SKM-1 treated with dmso at 0.1 percent for 144 hours (cell line): ENCODE measurements around the gene IGF1R.

Experiments
- DNase-seq: peaks from one replicate; lab custom pipeline; 2025; ENCODE audit not compliant: unreplicated experiment; lab: John Stamatoyannopoulos, UW

The IGF1R gene

DNA sequence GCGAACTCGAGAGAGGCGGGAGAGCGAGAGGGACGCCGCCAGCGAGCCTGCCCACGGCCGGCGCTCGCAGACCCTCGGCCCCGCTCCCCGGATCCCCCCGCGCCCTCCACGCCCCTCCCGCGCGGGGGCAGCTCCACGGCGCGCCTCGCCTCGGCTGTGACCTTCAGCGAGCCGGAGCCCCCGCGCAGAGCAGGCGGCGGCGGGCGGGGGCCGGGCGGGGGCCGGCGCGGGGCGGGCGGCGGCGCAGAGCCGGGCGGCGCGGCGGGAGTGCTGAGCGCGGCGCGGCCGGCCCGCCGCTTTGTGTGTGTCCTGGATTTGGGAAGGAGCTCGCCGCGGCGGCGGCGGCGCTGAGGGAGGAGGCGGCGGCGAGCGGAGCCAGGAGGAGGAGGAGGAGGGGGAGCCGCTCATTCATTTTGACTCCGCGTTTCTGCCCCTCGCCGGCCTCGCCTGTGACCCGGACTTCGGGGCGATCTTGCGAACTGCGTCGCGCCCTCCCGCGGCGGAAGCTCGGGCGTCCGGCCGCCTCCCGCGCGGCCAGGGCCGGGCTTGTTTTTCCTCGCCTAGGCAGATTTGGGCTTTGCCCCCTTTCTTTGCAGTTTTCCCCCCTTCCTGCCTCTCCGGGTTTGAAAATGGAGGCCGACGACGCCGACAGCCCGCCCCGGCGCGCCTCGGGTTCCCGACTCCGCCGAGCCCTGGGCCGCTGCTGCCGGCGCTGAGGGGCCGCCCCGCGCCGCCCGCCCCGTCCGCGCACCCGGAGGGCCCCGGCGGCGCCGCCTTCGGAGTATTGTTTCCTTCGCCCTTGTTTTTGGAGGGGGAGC is 524 bp downstream of the IGF1R start:
- peak; percentile 44 for DNase-seq

DNA sequence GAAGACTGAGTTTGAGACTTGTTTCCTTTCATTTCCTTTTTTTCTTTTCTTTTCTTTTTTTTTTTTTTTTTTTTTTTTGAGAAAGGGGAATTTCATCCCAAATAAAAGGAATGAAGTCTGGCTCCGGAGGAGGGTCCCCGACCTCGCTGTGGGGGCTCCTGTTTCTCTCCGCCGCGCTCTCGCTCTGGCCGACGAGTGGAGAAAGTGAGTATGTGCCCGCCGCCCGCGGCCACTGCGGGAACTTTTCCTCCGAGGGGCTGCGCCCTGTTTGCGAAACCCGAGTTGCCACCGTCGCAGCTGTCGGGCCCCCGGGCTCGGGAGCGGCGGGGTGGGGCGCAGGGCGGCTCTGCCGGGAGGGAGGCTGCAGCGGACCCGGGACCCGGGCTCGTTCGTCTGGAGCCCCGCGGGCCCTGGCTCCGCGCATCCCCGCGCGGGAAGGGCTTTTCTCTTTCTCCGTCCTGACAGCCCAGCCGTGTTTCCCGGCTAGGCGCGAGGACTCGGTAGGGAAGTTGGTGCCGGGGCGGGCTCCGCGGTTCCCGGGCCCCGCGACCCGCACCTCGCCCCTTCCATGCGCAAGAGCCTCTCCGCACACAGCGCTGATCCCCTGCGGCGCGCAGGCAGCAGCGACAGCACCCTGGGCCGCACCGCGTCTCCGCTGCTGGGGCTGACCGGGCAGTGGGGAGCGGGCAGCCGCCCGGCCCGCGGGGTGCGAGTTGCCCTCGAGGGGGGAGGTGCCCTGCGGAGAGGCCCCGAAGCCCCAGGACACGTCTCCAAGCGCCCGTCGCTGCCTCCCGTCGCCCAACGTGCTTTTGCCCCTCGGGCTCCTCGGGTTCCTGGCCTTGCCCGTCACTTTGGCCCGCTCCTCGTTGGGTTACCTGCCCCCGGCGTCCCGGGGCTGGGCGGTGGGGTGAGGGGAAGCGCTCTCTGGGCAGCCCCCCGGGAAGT is 1.4 kb downstream of the IGF1R start:
- DNase-seq: peak; percentile 21

DNA sequence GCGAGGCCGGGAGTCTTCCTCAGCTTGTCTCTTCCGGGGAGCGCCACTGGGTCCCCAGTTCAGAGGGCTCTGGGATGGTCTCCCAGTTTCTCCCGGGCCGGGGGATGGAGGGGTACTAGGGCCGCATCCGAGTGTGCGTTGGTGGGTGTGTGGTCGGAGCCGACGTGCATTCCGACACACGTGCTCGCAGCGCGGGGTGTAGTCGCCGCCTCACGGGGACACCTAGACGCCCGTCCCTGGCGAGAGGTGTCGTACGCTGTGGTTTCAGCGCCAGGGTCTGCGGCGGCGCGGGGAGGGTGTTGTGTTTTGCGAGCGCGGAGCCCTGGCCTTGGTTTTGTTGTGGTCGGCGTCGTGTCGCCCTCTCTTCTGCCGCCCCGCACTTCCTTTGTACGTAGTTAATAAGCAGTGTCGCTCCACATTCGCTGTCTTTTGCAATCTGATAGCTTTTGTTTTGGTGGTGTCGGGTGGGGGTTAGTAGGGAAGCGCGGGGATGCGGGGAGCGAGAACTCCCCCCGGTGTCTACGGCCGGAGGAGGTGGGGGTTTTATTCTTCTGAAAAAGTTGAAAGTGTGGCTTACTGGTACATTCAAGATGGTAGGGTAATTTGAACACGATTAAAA is 2.2 kb downstream of the IGF1R start:
- no peak for DNase-seq

DNA sequence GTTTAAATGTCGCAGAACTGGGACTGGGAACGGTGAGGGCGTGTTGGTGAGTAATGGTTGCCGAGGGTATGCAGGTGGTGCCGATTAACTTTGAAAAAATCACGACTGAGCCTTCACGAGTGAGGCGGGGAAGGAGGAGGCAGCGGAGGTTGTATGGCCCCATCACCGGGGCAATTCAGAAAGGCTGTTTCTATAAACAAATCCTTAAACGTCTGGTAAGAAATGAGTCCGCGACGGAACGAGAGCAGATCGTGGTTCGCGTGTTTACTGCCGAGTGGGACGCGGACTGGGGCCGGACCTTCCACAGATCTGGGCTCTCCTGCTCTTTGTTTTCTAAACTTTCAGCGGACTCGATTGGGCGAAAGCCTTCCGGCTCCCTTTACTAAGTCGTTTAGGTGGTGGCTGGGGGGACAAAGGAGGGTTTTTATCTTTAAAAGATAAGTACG is 2.7 kb downstream of the IGF1R start:
- no peak for DNase-seq

DNA sequence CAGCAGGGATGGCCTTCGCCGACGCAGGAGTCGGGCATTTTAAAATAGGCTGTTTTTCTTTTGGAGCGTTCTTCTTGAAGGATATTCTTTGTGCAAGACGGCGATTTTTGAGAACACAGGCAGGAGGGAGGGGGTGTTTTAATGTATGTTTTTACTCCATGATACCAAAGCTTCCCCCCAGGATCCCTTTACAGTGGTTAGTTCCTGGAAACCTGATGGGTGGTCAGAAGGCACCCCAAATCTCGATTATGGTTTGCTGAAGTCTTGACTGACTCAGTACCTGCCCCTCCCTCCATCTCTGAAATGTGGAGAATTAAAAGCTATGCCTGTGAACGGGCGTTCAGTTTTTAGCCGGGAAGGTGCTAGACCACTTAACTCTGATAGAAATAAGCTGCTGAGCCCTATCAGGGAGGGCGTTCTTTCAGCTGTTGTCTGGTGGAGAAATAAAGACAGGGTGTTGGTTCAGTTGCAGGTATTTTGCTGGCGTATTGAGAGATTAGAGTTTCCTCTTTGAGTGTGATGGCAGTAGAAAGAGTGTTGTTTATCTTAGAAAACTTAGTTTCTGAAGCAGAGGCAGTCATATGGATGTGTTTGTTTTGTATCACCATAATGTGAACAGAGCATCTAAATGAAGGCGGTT is 3.4 kb downstream of the IGF1R start:
- DNase-seq: no peak

DNA sequence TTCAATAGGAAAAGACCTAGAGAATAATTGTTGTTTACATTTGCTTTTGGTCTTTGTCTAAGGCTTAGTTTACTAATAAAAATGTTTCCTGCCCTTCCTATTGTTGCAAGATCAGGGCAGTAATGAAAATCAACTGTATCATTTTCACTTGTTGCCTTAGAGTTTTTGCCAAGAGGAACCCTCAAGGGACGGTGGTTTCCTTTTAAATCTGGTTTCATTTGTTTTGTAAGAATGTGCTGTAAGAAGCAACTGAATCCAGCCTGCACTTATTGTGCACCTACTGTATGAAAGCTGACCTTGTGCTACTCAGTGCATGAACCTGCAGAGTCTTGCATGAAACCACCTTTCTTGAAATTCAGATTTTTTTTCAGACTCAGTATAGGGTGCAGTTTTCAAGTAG is 5.3 kb downstream of the IGF1R start:
- peak; percentile 21 for DNase-seq

DNA sequence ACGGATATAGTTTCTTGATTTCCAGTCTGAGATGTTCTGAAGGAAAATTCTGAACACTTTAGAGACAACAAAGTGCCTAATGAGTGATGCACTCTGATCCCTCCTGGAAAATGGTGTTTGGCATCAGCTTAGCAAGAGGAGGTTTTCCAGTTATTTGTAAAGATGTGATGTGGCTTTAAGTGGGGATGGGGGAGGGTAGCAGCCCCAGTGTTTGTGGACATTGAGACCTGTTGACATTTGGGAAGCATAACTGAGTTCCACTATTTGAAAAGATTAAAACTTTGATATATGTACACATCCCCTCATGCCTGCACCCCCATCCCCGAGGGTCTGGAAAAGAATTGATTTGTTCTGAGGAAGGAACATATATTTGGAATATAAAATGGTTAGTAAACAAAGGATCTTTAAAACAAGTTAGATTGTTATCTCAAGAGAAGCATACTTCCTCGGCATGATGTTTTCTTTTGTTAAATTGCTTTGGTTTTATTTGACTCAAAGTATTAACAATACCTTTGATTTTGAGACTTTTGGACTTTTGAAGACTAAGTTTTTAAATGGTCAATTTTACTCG is 6.5 kb downstream of the IGF1R start:
- no peak for DNase-seq

DNA sequence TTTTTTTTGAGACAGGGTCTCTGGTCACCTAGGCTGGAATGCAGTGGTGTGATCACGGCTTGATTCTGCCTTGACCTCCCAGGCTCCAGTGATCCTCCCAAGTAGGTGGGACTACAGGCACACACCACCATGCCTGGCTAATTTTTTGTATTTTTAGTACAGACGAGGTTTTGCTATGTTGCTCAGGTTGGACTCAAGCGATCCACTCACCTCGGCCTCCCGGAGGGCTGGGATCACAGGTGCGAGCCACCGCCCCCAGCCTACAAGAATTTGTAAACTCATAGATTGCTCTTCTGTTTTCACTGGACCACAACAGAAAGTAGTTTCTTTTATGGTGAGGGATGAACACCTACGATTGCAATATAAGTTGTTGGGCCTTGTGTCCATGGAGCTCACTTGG is 7.4 kb downstream of the IGF1R start:
- no peak for DNase-seq

DNA sequence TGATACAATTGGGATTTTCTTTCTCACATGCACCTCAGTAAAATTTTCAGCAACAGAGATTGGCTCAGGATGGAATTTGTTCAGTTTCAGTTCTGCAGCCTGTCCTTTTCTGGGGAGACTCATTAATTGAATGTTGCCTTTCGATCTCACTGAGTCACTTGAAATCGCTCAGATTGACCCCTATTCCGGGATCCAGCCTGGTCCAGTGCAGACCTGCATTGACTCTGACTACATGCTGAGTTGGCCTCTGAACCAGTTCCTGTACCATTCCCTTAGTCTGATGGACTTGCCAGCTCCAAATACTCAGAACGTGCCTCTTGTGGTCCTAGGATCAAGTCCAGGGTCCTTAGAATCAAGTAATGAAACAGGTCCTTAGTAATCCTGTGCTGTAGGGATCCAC is 9.4 kb downstream of the IGF1R start:
- DNase-seq: no peak

DNA sequence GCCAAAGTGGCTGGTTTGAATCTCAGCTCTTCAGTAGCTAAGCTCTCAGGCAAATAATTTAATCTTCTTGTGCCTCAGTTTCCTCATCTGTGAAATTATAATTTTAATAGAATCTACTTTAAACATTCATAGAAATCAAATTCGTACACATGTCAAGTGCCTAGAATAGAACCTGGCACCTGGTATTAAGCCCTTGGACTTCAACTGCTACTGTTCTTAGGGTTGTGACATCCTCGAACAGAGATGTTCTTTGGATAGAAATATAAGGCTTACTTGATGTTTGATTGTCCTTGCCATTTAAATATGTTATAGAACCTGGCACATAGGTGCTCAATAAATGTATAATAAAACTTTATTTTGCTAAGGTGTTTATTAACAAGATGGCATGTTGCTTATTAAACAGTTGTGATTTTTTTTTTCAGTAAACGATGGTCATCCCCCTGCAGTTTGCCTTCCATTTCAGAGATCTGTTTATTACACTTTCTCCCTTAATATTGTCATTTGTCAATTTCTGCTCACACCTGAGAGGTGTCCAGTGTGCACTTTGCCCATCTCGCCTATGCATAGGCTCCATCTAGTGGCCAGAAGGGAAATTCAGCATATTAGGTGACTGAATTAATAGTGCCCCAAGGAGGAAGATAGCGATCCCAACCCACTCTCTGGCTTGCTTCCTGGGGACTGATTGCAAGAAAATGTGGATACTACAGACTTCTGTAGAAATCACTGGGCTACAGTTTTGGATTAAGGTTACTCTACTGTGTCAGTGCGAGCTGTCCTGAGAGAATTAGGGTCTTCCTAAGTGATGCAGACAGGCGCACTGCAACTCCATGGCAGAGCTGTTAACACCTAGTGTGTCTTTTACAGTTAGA is 10.7 kb downstream of the IGF1R start:
- peak; percentile 57 for DNase-seq

DNA sequence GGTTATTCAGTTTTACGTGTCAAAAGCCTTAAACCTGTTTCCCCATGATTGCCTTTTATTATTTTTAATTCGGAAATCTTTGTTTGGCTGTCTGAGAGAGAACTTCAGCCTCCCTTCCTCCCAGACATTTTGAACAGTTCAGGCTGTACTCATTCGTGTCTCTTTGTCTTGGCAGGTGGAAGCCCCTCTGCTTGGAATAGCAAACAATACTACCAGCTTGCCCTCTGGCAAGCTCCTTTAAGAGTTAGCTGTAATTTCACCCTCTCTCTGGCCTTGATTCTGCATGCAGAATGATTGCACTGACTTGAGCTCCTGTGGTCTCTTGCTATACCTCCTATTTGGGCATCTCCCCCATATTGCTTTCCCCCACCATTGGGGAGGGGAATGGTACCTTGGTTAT is 11.7 kb downstream of the IGF1R start:
- no peak for DNase-seq

DNA sequence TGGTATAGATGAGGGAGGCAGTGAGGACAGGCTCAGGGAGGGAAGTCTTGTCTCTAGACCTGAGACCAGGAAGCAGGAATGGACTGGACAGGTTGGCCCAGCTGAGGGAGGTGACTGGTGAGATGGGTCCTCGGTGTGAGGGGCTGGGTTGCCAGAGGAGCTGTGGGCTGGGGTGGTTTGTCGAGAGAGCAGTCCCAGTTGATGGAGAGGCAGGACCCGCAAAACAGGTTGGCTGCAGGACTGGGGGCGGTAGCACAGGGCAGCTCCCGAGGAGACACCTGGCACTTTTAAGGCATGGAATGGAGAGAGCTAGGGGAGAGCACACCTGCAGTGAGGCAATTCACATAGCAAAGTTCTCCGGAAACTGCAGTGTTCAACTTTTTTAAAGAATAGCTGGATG is 14.7 kb downstream of the IGF1R start:
- DNase-seq: no peak

DNA sequence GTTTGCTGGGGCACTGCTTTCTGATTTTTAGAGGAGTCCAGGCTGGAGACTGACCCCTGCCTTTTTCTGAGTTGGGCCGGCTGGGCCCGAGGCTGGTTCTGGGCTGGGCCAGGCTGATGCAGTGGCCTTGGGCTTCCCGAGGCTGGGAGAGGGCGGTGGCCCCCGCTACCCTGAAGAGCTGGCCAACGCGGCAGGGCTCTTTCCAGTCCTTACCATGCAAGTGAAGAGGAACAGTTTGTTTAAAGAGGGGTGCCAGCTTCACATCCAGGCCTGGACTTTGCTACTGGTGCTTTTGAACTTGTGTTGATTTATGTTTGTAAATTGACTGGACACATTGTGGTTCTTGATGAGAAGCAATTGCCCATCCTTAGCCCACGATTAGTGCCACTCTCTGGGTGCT is 15.3 kb downstream of the IGF1R start:
- DNase-seq: no peak

DNA sequence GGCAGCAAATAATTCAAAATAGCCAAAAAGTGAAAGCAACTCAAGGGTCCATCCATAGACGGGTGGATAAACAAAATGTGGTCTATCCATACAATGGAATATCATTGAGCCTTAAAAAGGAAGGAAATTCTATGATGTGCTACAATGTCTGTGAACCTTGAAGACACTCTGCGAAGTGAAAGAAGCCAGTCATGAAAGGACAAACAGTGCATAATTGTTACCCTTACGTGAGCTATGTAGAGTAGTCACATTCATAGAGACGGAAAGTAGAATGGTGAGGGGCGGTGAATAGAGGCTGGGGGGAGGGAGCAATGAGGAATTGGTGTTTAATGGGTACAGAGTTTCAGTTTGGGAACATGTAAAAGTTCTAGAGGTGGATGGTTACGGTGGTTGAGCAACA is 18.1 kb downstream of the IGF1R start:
- DNase-seq: no peak

DNA sequence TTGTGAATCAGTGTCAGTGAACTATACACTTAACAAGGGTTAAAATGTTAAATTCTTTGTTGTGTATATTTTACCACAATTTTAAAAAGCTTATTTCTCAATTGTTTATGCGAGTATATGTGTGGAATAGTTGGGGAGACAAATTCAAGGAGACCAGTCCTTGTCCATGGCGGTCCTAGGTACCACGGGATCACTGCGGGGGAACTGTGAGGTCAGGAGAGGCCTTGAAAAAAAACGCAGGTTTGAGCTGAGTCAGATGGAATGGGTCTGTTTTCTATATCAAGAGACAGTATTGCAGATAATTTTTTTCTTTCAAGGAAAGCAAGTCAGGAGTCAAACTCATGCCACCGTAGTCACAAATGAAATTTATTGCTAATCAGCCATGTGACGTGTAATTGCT is 18.5 kb downstream of the IGF1R start:
- DNase-seq: no peak

DNA sequence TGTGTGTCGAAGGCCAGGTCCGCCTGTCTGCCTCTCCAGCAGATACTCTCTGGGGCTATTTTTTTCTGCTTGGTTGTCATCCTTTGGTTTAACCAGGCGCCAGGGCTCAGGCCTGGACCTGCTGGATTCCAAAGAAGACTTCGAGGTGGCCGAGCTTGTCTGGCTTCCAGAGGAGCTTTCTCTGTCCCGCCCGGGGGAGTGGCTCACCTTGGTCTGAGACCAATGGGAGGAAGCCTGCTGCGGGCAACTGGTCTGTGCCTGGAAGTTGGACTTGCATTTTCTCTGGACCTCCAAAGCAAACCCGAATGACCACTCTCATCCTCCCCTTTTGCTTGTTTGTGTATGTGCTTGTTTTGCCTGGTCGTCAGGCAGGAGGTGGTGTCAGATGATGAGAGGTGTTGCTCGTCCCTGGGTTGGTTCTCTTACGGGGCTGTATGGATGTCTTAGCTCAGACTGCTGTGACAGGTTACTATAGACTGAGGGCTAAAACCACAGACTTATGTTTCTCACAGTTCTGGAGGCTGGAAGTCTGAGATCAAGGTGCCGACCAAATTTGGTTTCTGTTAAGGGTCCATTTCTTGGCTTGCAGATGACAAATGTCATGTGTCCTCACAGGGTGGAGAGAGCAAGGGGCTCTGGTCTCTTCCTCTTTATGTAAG is 19.3 kb downstream of the IGF1R start:
- no peak for DNase-seq

DNA sequence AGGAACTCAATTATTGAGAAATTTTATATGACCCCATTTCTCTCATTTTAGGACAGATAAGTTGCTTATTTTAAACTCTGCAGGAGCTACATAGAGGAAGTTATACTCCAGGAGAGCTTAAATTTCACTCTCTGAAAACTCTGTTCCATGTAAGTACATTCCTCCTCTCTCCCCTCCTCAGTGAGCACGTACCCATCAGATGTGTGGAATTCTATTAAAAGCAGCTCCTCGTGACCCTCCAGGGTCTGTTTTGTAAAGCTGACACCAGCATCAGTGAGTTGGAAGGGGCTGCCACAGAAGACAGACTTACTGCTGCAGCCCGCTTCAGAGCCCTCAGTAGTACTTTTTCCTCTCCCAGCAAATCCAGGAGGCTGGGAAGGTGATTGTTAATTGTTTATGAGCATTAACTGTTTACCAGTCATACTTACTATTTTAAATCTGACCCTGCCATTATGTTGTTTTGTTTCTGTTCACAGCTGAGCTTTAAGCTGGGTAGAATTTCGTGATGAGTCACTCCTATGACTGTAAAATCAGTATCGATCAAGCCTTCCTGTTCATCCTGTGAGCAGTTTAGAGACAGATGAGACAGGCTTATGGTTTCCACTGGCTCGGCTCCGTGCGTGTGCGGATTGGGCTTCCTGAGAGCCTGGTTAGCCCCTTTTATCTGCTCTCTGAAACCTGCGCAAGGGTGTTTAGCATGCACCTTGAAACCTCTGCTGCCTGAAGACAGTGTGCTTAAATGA is 20.4 kb downstream of the IGF1R start:
- DNase-seq: no peak

DNA sequence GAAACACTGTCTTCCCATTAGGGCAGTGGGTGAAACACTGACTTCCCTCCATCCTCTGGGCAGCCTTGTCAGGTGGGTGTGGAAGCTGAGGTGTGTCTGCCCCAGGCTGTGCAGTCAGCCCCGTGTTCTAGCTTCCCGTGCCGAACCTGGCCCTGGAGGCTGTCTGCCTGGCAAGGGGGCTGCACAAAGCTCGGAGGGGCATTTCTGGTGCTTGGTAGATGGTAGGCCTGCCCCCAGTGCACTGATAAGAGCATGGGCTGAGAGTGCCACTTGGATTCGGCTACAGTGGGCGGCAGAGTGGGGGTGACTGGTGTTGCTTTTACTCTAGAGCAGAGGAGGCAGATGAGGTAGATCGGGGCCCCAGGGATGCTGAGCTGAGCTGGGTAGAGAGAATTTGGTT is 21.3 kb downstream of the IGF1R start:
- no peak for DNase-seq
